CD4-positive, alpha-beta T cell (primary cell): ENCODE results near the gene LRP1B. TPM values are rescaled to one million over a fixed set of nuclear protein-coding genes. Genes with fewer than 3 reads are reported as not detected.

Experiments used
- ATAC-seq: fragments of 200-7000 bp; cut with Tn5 transposase; one replicate; pipeline ENCODE4 v1.10.0; 2022; ENCODE audit warnings: mild to moderate bottlenecking; ENCODE audit not compliant: poor library complexity
- CTCF ChIA-PET: fragments of 350-600 bp; sonication (Branson Sonifier 250); formaldehyde crosslinking; loops from one replicate; lab custom pipeline; 2021; ENCODE audit warnings: antibody characterized with exemption, inconsistent platforms; lab: Charles Lee
- POLR2A ChIA-PET: fragments of 350-600 bp; sonication (Branson Sonifier 250); formaldehyde crosslinking; loops from one replicate; lab custom pipeline; 2021; ENCODE audit warnings: antibody characterized with exemption, inconsistent platforms; lab: Charles Lee
- DNase-seq, 14 experiments: peaks; one replicate each; pipeline ENCODE4 v3.0.0-alpha.2; 2013 to 2020; ENCODE audit warnings: mixed read lengths in 2 of 14
- H3K27ac ChIP-seq, 2 donors: one replicate each; pipeline versions ENCODE4 v1.5.1 to v1.7.0; 2013; ENCODE audit warnings: low read length in 2 of 2, low read depth in 1 of 2, mild to moderate bottlenecking in 1 of 2
- H3K27me3 ChIP-seq, 2 experiments: 1 replicate in 1 of 2; 2 replicates in 1 of 2; pipeline versions ENCODE4 v1.6.1 to v1.7.0; 2013; ENCODE audit warnings: low read length in 2 of 2, control low read depth in 1 of 2, mild to moderate bottlenecking in 1 of 2, moderate library complexity in 1 of 2; ENCODE audit not compliant: insufficient read depth in 2 of 2, control insufficient read depth in 1 of 2
- H3K36me3 ChIP-seq: one replicate; pipeline ENCODE4 v1.6.1; 2013; ENCODE audit warnings: low read length, control low read depth; ENCODE audit not compliant: insufficient read depth
- H3K4me1 ChIP-seq: one replicate; pipeline ENCODE4 v1.6.1; 2013; ENCODE audit warnings: low read length, control low read depth; ENCODE audit not compliant: insufficient read depth
- H3K4me3 ChIP-seq: one replicate; pipeline ENCODE4 v1.5.1; 2013; ENCODE audit warnings: mild to moderate bottlenecking, low read length, moderate library complexity
- H3K9me3 ChIP-seq, 2 experiments: 1 replicate in 1 of 2; 2 replicates in 1 of 2; pipeline versions ENCODE4 v1.6.1 to v1.7.0; 2013; ENCODE audit warnings: low read length in 2 of 2, mild to moderate bottlenecking in 2 of 2, control low read depth in 1 of 2, moderate library complexity in 1 of 2; ENCODE audit not compliant: control insufficient read depth in 1 of 2, insufficient read depth in 1 of 2
- H3K27ac Mint-ChIP-seq: one replicate; pipeline ENCODE4 v1.8.0; 2020; ENCODE audit warnings: mixed read lengths
- H3K27me3 Mint-ChIP-seq: one replicate; pipeline ENCODE4 v1.8.0; 2021; ENCODE audit warnings: mixed read lengths
- H3K36me3 Mint-ChIP-seq: one replicate; pipeline ENCODE4 v1.8.0; 2021; ENCODE audit warnings: low read depth, mixed read lengths
- H3K4me1 Mint-ChIP-seq: one replicate; pipeline ENCODE4 v1.8.0; 2021; ENCODE audit warnings: low read depth, mixed read lengths
- H3K4me3 Mint-ChIP-seq: one replicate; pipeline ENCODE4 v1.8.0; 2020; ENCODE audit warnings: mild to moderate bottlenecking, mixed read lengths
- H3K9me3 Mint-ChIP-seq: one replicate; pipeline ENCODE4 v1.8.0; 2020; ENCODE audit warnings: mixed read lengths
- CTCF ChIP-seq: fragments of 200-600 bp; IDR thresholded peaks from one replicate; pipeline ENCODE4 v1.8.0; 2022; ENCODE audit warnings: antibody characterized with exemption, mild to moderate bottlenecking
- intact Hi-C, 2 experiments: fragments of 100-400 bp; cut with DNase I in 1 of 2; cut with micrococcal nuclease in 1 of 2; formaldehyde crosslinking; loops; one replicate each; pipeline versions ENCODE4 v1.15.1 to v1.9.0; 2023 to 2025; cut with DNase I, micrococcal nuclease
- total RNA-seq, 174 experiments: library from RNA in 2 of 174; stranded (reverse) in 2 of 174; gene quantifications; one replicate each; pipeline ENCODE4 v1.2.3 and lab custom pipeline; 2021 to 2026

LRP1B gene
- total RNA-seq, 2 experiments from 2014 or later, result not detected

- H3K27me3 Mint-ChIP-seq, result no peaks in the 10 kb centered on the region
- Histone ChIP-seq H3K4me3 (no peak overlapping the region), H3K27ac (no peak overlapping the region), H3K36me3 (no peaks in the 10 kb centered on the region), H3K4me1 (no peaks in the 10 kb centered on the region), H3K9me3 (peaks cover 0 to 3% of the 10 kb centered on the region in 2 experiments), H3K27me3 (no peaks in the 10 kb centered on the region)
- intact Hi-C loops, result no loop called here
- no peaks in the 10 kb centered on the region for H3K36me3 Mint-ChIP-seq
- POLR2A ChIA-PET, result no interaction called here
- no peak overlapping the region for H3K27ac Mint-ChIP-seq
- H3K9me3 Mint-ChIP-seq, result peaks cover 2% of the 10 kb centered on the region
- TF ChIP-seq CTCF, result no peak
- H3K4me3 Mint-ChIP-seq, result no peak overlapping the region
- CTCF ChIA-PET, result interaction anchor here (0.5 kb wide), 1 partner anchor 226 kb away, joined by 3 read pairs; no protein-coding TSS in a partner anchor
- no peak for ATAC-seq
- H3K4me1 Mint-ChIP-seq, result no peaks in the 10 kb centered on the region
- DNase-seq, result no peak
These were observed 1110.5 kb downstream of the LRP1B start for GRCh38 chr2:141020346-141020745.

- H3K27me3 ChIP-seq, result no peaks in the 10 kb centered on the region
- DNase-seq, result no peak
These were observed 1115.3 kb downstream of the LRP1B start for GRCh38 chr2:141015341-141016047.

GRCh38 chr2:141003967-141004657 lies 1126.7 kb downstream of the LRP1B start:
- no peak overlapping the region for H3K4me3 Mint-ChIP-seq
- intact Hi-C loops, result no loop called here
- H3K27ac ChIP-seq, result no peak overlapping the region
- POLR2A ChIA-PET, result no interaction called here
- H3K27ac Mint-ChIP-seq, result no peak overlapping the region
- H3K4me1 ChIP-seq, result no peaks in the 10 kb centered on the region
- DNase-seq (no peak), ATAC-seq (no peak)
- H3K27me3 ChIP-seq, result no peaks in the 10 kb centered on the region
- no peak overlapping the region for H3K4me3 ChIP-seq
- CTCF ChIA-PET, result no interaction called here
- TF ChIP-seq CTCF, result no peak
- H3K36me3 Mint-ChIP-seq, result no peaks in the 10 kb centered on the region
- H3K4me1 Mint-ChIP-seq, result no peaks in the 10 kb centered on the region
- no peaks in the 10 kb centered on the region for H3K36me3 ChIP-seq
- H3K27me3 Mint-ChIP-seq, result no peaks in the 10 kb centered on the region
- peaks cover 8% of the 10 kb centered on the region for H3K9me3 Mint-ChIP-seq
- H3K9me3 ChIP-seq, result no peaks in the 10 kb centered on the region

More at GRCh38 chr2:141015341-141016047, 1115.3 kb downstream of the LRP1B start:
- Mint-ChIP-seq H3K27me3 (no peaks in the 10 kb centered on the region), H3K36me3 (no peaks in the 10 kb centered on the region), H3K4me3 (no peak overlapping the region), H3K4me1 (no peaks in the 10 kb centered on the region), H3K9me3 (peaks cover 5% of the 10 kb centered on the region), H3K27ac (no peak overlapping the region)
- Histone ChIP-seq H3K9me3 (peaks cover 0 to 3% of the 10 kb centered on the region in 2 experiments), H3K36me3 (no peaks in the 10 kb centered on the region), H3K4me3 (no peak overlapping the region), H3K27ac (no peak overlapping the region), H3K4me1 (no peaks in the 10 kb centered on the region)
- ChIA-PET CTCF (no interaction called here), POLR2A (no interaction called here)
- ATAC-seq, result no peak
- intact Hi-C loops, result no loop called here
- no peak for TF ChIP-seq CTCF
